Activated T-helper 17 cell treated with anti-CD3 and anti-CD28 coated beads, Interleukin-2, amount 50 U/mL, for 72 hours (primary cell): Measurements from ENCODE around the gene CDH23. TPM values are rescaled to one million over a fixed set of nuclear protein-coding genes. Genes with fewer than 3 reads are reported as not detected.

Experiments used
- ATAC-seq: fragments of 150-1000 bp; cut with Tn5 transposase; replicated peaks from 2 replicates; pipeline ENCODE4 v1.10.0; 2021; ENCODE audit warnings: mild to moderate bottlenecking, moderate library complexity
- H3K27ac Mint-ChIP-seq: one replicate; pipeline ENCODE4 v1.8.0; 2022; ENCODE audit warnings: mixed read lengths
- H3K27me3 Mint-ChIP-seq: one replicate; pipeline ENCODE4 v1.8.0; 2022; ENCODE audit warnings: mixed read lengths
- H3K36me3 Mint-ChIP-seq: one replicate; pipeline ENCODE4 v1.8.0; 2022; ENCODE audit warnings: low read depth, mild to moderate bottlenecking, mixed read lengths
- H3K4me1 Mint-ChIP-seq: one replicate; pipeline ENCODE4 v1.8.0; 2022; ENCODE audit warnings: mixed read lengths
- H3K4me3 Mint-ChIP-seq: one replicate; pipeline ENCODE4 v1.8.0; 2022; ENCODE audit warnings: mild to moderate bottlenecking, mixed read lengths
- H3K9me3 Mint-ChIP-seq: one replicate; pipeline ENCODE4 v1.8.0; 2022; ENCODE audit warnings: mixed read lengths
- total RNA-seq, 2 donors: library from RNA; stranded (reverse); gene quantifications; one replicate each; pipeline ENCODE4 v1.2.3, GENCODE V29; 2022

The CDH23 gene
- total RNA-seq, 2 donors from 2014 or later: 0.09 to 16.2 TPM

- no peak overlapping the region for H3K4me3 Mint-ChIP-seq
- H3K9me3 Mint-ChIP-seq: no peaks in the 10 kb centered on the region
- H3K27me3 Mint-ChIP-seq: peaks cover 3% of the 10 kb centered on the region
- ATAC-seq: no peak
- H3K36me3 Mint-ChIP-seq: no peaks in the 10 kb centered on the region
- H3K27ac Mint-ChIP-seq: no peak overlapping the region
- H3K4me1 Mint-ChIP-seq: no peaks in the 10 kb centered on the region
Measured at GRCh38 chr10:71640607-71641006, 243.9 kb downstream of the CDH23 start.

DNA sequence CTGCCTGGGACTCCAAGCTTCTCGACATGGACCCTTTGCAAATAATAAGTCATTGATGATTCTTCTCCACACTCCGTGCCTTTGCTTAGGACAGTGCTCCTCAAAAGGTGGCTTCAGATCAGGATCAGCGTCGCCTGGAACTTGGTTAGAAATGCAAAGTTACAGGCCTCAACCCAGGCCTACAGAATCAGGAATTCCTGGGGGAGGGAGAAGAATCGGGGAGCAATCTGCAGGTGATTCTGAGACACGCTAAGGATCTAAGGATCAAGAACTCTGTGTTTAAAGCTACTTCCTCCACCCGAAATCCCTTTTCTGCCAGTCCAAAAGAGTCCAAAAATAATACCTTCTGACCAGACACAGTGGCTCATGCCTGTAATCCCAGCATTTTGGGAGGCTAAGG, 244.7 kb downstream of the CDH23 start:
- peaks cover 3% of the 10 kb centered on the region for H3K27me3 Mint-ChIP-seq
- H3K36me3 Mint-ChIP-seq: no peaks in the 10 kb centered on the region
- ATAC-seq: no peak
- no peaks in the 10 kb centered on the region for H3K4me1 Mint-ChIP-seq
- no peak overlapping the region for H3K4me3 Mint-ChIP-seq
- H3K27ac Mint-ChIP-seq: no peak overlapping the region
- H3K9me3 Mint-ChIP-seq: no peaks in the 10 kb centered on the region

GRCh38 chr10:71641986-71642385, 245.3 kb downstream of the CDH23 start:
- Mint-ChIP-seq H3K36me3 (no peaks in the 10 kb centered on the region), H3K4me3 (no peak overlapping the region), H3K27ac (no peak overlapping the region), H3K27me3 (peaks cover 3% of the 10 kb centered on the region), H3K4me1 (no peaks in the 10 kb centered on the region), H3K9me3 (no peaks in the 10 kb centered on the region)
- ATAC-seq: no peak

GRCh38 chr10:71643904-71644303, 247.2 kb downstream of the CDH23 start:
- no peak overlapping the region for H3K27ac Mint-ChIP-seq
- H3K36me3 Mint-ChIP-seq: no peaks in the 10 kb centered on the region
- no peak overlapping the region for H3K4me3 Mint-ChIP-seq
- H3K27me3 Mint-ChIP-seq: peaks cover 3% of the 10 kb centered on the region
- no peaks in the 10 kb centered on the region for H3K9me3 Mint-ChIP-seq
- no peaks in the 10 kb centered on the region for H3K4me1 Mint-ChIP-seq
- no peak for ATAC-seq

DNA sequence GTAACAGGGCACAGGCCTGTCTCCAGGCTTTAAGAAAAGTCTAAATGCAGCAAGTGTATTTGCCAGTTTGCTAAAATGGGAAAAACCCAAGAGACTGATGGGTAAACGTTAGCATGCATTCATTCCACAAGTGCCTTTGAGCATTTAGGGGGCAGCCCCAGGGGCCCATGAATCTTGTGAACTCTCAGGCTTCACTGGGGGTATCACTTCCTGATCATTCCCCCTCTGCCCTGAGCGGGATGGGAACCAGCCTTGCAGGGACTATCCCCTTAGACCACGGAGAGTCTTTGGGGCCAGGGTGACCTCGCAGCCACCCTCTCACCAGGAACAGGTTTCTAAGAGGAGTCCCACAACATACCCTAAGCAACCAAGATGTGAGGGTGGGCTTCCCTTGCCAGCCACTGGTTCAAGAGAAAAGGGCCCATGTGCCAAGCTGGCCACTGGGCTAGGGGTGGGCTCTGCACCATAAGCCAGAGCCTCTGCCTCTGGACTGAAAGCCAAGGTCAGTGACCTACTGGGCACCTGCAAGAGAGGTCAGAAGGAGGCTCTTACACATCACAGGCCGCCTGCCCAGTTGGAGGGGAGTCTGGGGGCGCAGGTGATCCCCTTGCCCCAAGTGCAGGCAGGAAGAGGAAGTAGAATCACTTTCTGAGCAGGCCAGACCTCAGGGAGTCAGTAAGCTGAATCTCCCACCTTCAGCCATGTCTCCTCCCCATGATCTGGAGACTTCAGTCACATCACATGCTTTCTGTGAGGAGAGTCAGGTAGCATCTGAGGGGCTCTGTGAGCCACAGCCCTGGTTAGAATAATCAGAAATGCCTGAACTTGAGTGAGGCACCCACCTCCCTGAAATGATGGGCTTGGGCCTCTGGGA, 247.8 kb downstream of the CDH23 start:
- H3K4me1 Mint-ChIP-seq: no peaks in the 10 kb centered on the region
- peak; percentile 29 for ATAC-seq
- H3K9me3 Mint-ChIP-seq: no peaks in the 10 kb centered on the region
- peaks cover 3% of the 10 kb centered on the region for H3K27me3 Mint-ChIP-seq
- H3K4me3 Mint-ChIP-seq: no peak overlapping the region
- H3K27ac Mint-ChIP-seq: no peak overlapping the region
- H3K36me3 Mint-ChIP-seq: no peaks in the 10 kb centered on the region

- H3K36me3 Mint-ChIP-seq: no peaks in the 10 kb centered on the region
- ATAC-seq: no peak
- no peaks in the 10 kb centered on the region for H3K4me1 Mint-ChIP-seq
- H3K27me3 Mint-ChIP-seq: peaks cover 3% of the 10 kb centered on the region
- no peaks in the 10 kb centered on the region for H3K9me3 Mint-ChIP-seq
- H3K27ac Mint-ChIP-seq: no peak overlapping the region
- no peak overlapping the region for H3K4me3 Mint-ChIP-seq
Measured at GRCh38 chr10:71645185-71645584, 248.5 kb downstream of the CDH23 start.

DNA sequence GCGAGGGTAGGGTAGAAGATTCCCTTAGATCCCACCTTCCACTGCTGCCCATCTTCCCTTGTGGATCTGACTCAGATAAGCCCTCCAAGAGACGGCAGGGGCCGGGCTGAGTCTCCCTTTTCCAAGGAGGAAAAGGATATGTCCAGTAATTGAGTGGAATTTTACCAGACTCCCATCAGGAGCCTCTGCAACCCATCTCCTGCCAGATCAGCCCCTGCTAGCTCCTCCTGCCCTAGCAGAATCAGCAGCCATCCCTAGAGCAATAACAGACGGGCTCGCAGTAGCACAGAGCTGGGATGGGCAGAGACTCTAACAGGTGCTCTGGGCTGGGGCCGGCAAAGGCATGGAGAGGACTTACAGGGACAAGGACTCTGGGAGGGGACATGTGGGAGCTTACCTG, 249.3 kb downstream of the CDH23 start:
- Mint-ChIP-seq H3K4me3 (no peak overlapping the region), H3K9me3 (no peaks in the 10 kb centered on the region), H3K4me1 (no peaks in the 10 kb centered on the region), H3K27ac (no peak overlapping the region), H3K36me3 (no peaks in the 10 kb centered on the region), H3K27me3 (peaks cover 3% of the 10 kb centered on the region)
- ATAC-seq: no peak

DNA sequence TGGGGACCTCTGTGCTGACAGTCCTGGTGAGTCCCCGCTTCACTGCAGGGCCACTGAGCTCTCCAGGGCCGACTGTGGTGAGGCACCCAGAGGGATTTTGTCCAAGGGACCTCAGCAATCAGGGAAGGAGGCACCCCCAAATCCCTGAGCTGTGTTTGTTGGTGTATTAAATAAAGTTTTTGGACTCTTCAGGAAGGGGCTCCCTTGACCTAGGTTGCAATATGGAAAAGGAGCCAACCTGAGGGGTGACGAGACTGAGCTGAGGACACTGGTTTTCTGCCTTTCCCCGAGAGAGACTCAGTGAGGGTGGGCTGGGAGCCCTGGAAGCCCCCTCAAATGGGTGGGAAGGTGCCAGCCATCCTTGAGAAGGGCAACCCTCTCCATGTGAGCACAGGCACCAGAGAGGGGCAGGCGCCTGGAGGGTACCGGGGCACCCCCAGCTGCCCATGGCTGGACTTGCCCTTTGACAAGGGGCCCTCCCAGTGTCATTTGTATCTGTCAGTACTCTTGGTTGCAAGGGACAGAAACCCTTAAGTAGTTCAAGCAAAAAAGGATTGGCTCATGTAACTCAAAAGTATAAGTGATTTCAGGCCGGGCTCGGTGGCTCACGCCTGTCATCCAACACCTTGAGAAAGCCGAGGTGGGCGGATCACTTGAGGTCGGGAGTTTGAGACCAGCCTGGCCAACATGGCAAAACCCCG, 250.0 kb downstream of the CDH23 start:
- no peaks in the 10 kb centered on the region for H3K4me1 Mint-ChIP-seq
- H3K36me3 Mint-ChIP-seq: no peaks in the 10 kb centered on the region
- no peak overlapping the region for H3K27ac Mint-ChIP-seq
- no peak overlapping the region for H3K4me3 Mint-ChIP-seq
- H3K9me3 Mint-ChIP-seq: no peaks in the 10 kb centered on the region
- H3K27me3 Mint-ChIP-seq: peaks cover 3% of the 10 kb centered on the region
- no peak for ATAC-seq

GRCh38 chr10:71647526-71648253, 251.0 kb downstream of the CDH23 start:
- H3K4me1 Mint-ChIP-seq: no peaks in the 10 kb centered on the region
- no peak overlapping the region for H3K27ac Mint-ChIP-seq
- ATAC-seq: no peak
- H3K27me3 Mint-ChIP-seq: peaks cover 3% of the 10 kb centered on the region
- no peak overlapping the region for H3K4me3 Mint-ChIP-seq
- H3K36me3 Mint-ChIP-seq: no peaks in the 10 kb centered on the region
- no peaks in the 10 kb centered on the region for H3K9me3 Mint-ChIP-seq

DNA sequence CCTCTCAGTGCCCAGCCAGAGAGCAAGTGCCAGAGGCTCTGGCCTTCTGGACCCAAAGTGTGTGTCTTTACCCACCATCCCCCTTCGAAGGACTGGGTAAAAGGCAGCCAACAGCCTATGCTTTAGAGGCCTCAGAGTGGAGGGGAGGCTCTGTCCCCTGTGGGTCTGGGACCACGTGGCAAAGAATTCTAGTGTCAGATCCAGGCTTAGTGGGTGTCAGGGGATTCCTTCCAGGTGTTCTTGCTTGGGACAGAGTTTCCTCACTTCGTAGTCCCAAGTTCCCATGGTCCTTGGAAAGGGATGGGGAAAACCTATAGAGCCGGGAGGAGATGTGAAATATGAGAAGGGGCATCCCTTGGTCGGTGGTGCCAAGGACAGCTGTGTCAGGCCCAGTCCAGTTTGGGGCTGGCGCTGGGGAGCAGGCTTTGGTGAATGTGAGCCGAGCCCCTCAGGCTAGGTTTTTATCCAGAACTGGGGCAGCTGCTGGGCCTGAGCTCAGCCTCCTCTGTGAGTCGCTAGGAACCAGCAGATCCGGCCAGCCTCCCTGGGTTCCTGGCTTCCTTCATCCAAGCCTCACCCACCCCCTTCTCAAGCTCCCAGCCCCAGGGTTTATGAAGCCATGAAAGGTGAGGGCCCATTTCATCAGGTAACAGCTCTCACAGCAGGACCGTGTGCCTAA, 251.7 kb downstream of the CDH23 start:
- Mint-ChIP-seq H3K9me3 (no peaks in the 10 kb centered on the region), H3K27me3 (peaks cover 3% of the 10 kb centered on the region), H3K4me3 (no peak overlapping the region), H3K36me3 (no peaks in the 10 kb centered on the region), H3K4me1 (no peaks in the 10 kb centered on the region), H3K27ac (no peak overlapping the region)
- ATAC-seq: no peak

DNA sequence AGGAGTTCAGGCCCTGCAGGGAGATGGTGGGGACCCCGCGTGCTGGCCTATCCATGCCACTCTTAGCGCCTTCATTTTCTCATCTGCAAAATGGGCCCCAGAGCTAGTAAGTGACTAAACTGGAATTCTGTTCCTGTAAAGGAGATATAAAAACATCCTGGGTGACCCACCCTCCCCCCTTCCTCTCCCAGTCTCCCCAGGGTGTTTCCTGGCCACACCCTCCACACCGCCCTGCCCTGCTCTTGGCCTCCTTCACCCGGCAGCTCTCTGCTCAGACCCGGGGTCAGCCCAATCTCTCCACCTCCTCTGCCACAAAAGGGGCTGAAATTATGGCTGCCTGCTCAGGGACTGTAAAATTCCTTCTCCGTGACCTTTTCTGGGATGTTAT, 252.2 kb downstream of the CDH23 start:
- H3K27ac Mint-ChIP-seq: peak overlapping the region; percentile 22
- H3K4me1 Mint-ChIP-seq: no peaks in the 10 kb centered on the region
- H3K4me3 Mint-ChIP-seq: no peak overlapping the region
- no peak for ATAC-seq
- no peaks in the 10 kb centered on the region for H3K27me3 Mint-ChIP-seq
- H3K36me3 Mint-ChIP-seq: no peaks in the 10 kb centered on the region
- no peaks in the 10 kb centered on the region for H3K9me3 Mint-ChIP-seq

DNA sequence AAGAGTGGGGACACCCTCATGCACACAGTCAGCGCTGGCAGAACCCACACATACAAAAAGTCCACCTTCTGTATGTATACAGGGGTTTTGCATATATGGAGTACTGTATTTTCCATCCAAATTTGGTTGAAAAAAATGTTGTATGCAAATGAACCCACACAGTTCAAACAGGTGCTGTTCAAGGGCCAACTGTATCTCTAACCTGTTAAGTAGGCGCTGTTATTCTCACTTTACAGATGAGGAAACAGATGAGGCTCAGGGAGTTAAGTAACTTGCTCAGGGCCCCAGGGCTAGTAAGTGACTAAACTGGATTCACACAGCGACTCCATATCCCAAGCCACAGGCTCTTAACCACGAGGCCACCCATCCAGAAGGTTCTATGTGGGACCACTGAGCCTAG, 252.9 kb downstream of the CDH23 start:
- Mint-ChIP-seq H3K27me3 (no peaks in the 10 kb centered on the region), H3K36me3 (no peaks in the 10 kb centered on the region), H3K27ac (no peak overlapping the region), H3K4me1 (no peaks in the 10 kb centered on the region), H3K4me3 (no peak overlapping the region), H3K9me3 (no peaks in the 10 kb centered on the region)
- ATAC-seq: no peak

- Mint-ChIP-seq H3K36me3 (no peaks in the 10 kb centered on the region), H3K27me3 (no peaks in the 10 kb centered on the region), H3K9me3 (no peaks in the 10 kb centered on the region), H3K27ac (no peak overlapping the region), H3K4me3 (no peak overlapping the region), H3K4me1 (no peaks in the 10 kb centered on the region)
- no peak for ATAC-seq
Measured at GRCh38 chr10:71650397-71650796, 253.7 kb downstream of the CDH23 start.

GRCh38 chr10:71651428-71651827, 254.7 kb downstream of the CDH23 start:
- no peaks in the 10 kb centered on the region for H3K4me1 Mint-ChIP-seq
- no peak for ATAC-seq
- no peaks in the 10 kb centered on the region for H3K9me3 Mint-ChIP-seq
- H3K36me3 Mint-ChIP-seq: no peaks in the 10 kb centered on the region
- no peak overlapping the region for H3K27ac Mint-ChIP-seq
- no peak overlapping the region for H3K4me3 Mint-ChIP-seq
- H3K27me3 Mint-ChIP-seq: no peaks in the 10 kb centered on the region
